GM18498 (cell line): ENCODE measurements around the gene MFRP.

ENCODE experiments used
- ATAC-seq: cut with Tn5 transposase; IDR thresholded peaks from one replicate; pipeline ENCODE4 v1.9.1; 2021; ENCODE audit warnings: mild to moderate bottlenecking, moderate library complexity; ENCODE audit not compliant: unreplicated experiment

MFRP gene

DNA sequence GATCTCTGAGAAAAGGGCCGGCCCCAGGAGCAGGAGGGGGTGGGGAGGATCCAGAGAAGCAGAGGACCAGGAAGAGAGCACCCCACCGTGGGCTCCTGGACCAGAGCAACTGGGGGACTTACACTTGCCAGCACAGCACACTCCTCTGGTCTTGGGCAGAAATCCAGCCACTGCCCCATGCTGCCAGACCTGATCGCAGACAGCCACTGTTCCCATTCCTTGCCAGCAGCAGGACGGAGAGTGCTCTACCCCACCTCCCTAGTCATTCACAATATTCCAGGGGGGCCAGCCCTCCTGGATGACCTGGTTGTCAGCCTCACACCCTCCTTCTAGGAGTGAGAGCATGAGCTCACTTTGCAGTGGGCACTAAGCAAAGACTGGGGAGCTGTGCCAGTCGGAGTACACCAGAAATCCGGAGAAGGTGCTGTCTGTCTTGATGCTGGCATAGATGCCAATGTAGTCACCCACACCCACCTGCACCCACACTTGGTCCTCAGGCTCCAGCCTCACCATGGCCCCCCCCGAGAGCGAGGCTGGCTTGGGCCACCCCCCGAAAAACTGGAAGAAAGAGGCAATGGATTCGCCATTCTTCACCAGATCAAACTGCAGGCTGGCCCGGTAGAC is 7.4 kb downstream of the MFRP start:
- no peak for ATAC-seq

- no peak for ATAC-seq
Observed at GRCh38 chr11:119338318-119338890, 8.1 kb downstream of the MFRP start.

DNA sequence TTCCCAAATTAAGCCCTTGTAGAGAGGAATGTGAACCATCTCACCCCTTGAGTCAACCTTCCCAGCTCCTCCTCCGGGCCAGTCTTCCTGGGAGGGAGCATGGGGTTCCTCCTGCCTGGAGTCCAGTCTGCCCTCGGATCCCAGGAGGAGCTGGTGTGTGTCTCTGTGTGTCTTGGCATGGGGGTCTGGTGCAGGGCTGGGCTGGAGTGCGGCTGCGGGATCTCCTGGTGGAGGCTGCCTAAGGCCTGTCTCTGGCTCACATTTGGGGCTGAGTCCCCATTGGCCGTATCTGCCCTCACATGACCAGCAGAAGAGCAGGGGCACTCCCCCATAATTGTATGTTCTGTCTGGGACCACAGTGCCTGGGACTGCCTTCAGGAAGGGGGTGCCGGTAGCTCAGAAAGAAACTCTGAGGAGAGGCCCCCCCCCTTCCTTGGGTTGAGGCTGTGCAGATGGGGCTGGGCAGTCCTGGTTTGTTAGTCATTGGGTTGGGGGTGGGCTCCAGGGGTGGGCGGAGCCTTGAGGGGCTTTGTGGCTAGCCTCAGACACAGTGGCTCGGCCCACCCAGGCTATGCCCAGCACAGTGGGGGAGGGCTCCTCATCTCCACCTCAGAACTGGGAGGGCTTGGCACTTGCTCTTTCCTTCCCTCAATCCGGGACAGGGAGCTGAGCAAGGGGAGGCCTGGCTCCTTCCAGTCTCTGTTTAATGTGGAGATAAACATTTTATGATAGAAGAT is 8.8 kb downstream of the MFRP start:
- ATAC-seq, result no peak

DNA sequence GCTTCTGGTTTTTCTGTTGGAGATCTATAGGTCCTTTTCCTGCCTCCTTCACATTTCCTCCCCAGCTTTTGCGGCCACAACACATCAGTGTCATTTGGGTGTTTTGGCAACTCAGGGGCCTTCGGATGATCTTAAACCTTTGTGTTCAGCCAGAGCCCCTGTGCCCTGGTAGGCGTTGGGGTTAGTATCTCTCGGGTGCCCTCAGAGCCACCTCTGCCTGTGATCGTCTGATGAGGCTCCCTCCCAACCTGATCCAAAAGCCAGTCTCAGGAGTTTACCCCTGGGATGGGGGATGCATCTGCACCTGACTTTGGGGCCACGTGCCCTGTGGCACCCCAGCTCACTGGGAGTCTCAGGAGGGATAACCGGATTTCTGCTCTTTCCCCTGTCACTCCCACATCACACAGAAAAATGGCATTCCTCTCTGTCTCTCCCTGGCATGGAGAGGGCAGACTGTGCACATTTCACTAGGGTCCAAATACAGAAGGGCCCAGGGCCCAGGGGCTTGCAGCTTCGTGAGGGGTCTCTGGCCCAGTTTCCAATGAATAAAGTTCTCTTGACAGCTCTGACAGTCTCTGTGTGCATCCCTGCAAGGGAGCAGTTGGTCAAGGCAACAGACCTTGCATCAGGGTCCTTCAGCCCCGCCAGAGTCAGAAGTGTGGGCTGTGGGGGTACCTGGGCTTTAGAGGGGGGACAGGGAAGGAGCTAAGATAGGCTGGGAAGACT is 9.6 kb downstream of the MFRP start:
- ATAC-seq, result no peak

DNA sequence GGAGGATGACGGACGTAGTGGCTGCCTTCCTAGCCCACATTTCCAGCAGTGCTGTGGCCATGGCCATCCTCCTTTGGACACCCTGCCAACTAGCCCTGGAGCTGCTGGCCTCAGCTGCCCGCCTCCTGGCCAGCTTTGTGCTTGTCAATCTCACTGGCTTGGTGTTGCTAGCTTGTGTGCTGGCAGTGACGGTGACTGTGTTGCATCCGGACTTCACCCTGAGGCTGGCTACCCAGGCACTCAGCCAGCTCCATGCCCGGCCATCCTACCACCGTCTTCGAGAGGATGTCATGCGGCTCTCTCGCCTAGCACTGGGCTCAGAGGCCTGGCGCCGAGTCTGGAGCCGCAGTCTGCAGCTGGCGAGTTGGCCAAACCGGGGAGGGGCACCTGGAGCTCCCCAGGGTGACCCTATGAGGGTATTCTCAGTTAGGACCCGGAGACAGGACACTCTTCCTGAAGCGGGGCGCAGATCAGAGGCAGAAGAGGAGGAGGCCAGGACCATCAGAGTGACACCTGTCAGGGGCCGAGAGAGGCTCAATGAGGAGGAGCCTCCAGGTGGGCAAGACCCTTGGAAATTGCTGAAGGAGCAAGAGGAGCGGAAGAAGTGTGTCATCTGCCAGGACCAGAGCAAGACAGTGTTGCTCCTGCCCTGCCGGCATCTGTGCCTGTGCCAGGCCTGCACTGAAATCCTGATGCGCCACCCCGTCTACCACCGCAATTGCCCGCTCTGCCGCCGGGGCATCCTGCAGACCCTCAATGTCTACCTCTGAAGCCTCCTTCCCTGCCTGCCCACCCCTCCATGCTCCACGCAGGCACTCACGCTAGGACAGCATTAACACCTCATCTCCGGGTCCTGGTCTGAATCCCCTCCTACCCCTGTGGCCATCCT is 10.6 kb downstream of the MFRP start:
- ATAC-seq, result no peak

DNA sequence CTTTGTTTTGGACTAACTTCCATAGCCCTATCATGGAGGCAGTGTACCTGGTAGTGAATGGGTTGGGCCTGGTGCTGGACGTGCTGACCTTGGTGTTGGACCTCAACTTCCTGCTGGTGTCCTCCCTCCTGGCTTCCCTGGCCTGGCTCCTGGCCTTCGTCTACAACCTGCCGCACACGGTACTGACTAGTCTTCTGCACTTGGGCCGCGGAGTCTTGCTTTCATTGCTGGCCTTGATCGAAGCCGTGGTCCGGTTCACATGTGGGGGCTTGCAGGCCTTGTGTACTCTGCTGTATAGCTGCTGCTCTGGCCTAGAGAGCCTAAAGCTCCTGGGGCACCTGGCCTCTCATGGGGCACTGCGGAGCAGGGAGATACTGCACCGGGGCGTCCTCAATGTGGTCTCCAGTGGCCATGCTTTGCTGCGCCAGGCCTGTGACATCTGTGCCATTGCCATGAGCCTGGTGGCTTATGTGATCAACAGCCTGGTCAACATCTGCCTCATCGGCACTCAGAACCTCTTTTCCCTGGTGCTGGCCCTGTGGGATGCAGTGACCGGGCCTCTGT is 11.3 kb downstream of the MFRP start:
- no peak for ATAC-seq

- peak; percentile 94 for ATAC-seq
Observed at GRCh38 chr11:119334174-119334930, 12.2 kb downstream of the MFRP start, which contains the start of gene RNF26. Gene RNF26 (plus strand): TSS chr11:119334527. CDS start chr11:119335123, 596 bp downstream.

- no peak for ATAC-seq
Observed at GRCh38 chr11:119332111-119332765, 14.3 kb downstream of the MFRP start.

- no peak for ATAC-seq
Observed at GRCh38 chr11:119330237-119330636, 16.3 kb downstream of the MFRP start.

GRCh38 chr11:119329320-119329719 is 17.2 kb downstream of the MFRP start:
- no peak for ATAC-seq

DNA sequence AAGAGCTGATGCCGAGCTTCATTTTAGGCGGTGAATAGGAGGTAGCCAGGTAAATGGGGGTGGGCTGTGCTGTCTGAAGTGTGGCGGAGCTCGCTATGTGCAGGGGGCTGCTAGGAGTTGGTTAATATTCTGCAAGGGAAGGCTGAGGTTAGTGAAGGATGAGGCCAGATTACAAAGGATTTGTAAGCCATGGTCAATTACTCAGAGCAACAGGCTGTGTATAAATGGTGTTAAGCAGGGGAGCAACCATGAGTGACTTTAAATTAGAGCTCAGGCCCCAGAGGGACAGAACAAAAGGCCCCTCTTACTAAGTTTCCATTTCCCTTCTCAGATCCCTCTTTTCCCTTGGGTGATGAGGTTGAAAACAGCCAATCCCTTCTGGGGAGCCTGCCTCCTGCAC is 22.3 kb downstream of the MFRP start:
- no peak for ATAC-seq

GRCh38 chr11:119323532-119324033 is 22.9 kb downstream of the MFRP start:
- ATAC-seq, result no peak

DNA sequence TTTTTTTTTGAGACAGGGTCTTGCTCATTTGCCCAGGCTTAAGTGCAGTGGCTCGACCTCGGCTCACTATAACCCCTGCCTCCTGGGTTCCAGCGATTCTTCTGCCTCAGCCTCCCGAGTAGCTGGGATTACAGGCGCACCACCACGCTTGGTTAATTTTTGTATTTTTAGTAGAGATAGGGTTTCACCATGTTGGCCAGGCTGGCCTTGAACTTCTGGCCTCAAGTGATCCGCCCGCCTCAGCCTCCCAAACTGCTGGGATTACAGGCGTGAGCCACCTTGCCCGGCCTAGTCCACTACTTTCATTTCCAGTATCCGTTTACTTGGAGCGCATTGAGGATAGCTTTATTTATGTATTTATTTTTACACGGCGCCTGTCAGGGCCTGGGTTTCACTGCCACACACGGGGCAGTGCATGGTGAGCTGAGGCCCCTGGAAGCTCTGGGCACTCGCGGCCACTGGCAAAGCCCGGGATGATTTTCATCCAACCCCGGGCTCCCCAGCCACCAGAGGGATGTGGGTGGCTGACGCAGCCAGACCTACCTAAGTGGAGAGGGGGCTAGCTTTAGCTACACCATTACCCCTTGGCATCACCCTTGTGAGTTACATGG is 23.5 kb downstream of the MFRP start:
- no peak for ATAC-seq

GRCh38 chr11:119322360-119322739 is 24.2 kb downstream of the MFRP start:
- ATAC-seq, result no peak

GRCh38 chr11:119320776-119321524 is 25.6 kb downstream of the MFRP start:
- ATAC-seq, result peak; percentile 60

GRCh38 chr11:119320240-119320775 is 26.2 kb downstream of the MFRP start:
- ATAC-seq, result no peak

DNA sequence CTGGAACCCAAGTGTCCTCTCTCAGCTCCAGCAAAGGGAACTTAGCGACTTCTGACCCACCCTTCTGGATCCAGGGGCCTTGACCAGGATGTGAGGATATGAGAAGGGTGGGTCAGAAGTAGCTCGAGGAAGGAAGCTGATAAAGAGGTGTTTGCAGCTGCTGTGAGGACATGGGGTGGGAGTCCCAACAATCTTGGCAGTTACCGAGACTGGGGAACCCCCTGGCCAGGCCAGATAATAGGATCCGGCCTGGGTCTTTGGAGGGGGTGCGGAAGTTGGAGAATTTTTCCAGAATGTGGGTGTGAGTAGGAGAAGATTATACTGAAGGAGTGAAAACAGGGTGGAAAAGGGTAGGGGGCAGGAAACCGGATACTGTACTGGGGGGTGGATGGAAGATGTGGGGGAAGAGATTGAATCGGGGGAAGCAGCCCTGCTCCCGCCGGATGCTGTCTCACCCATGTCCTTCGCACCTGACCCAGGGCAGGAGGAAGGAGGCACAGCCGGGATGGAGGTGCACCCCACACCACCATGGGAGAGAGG is 26.7 kb downstream of the MFRP start:
- no peak for ATAC-seq
